Smooth muscle cell (in vitro differentiated cells): ENCODE measurements around the gene PTPRO. TPM values are rescaled to one million over a fixed set of nuclear protein-coding genes. Genes with fewer than 3 reads are reported as not detected.

Experiments used
- DNase-seq: peaks from one replicate; lab custom pipeline; 2025; ENCODE audit not compliant: unreplicated experiment; lab: John Stamatoyannopoulos, UW
- H2AFZ ChIP-seq: fragments of 200-600 bp; sonication (generic); 2 replicates; pipeline ENCODE4 v1.6.0; 2016; ENCODE audit warnings: antibody characterized with exemption, low read depth, mild to moderate bottlenecking
- H3F3A ChIP-seq: fragments of 200-600 bp; sonication (generic); 2 replicates; pipeline ENCODE4 v1.6.0; 2017; ENCODE audit warnings: antibody characterized with exemption, low read depth
- H3K27ac ChIP-seq: fragments of 200-600 bp; sonication (generic); 2 replicates; pipeline ENCODE4 v1.5.1; 2016; ENCODE audit warnings: low read depth, mild to moderate bottlenecking
- H3K27me3 ChIP-seq: fragments of 200-600 bp; sonication (generic); 2 replicates; pipeline ENCODE4 v1.6.1; 2016; ENCODE audit warnings: low read depth, mild to moderate bottlenecking
- H3K36me3 ChIP-seq: fragments of 200-600 bp; sonication (generic); 2 replicates; pipeline ENCODE4 v1.5.1; 2016; ENCODE audit warnings: low read depth
- H3K4me1 ChIP-seq: fragments of 200-600 bp; sonication (generic); 2 replicates; pipeline ENCODE4 v1.5.1; 2016; ENCODE audit warnings: low read depth
- H3K4me2 ChIP-seq: fragments of 200-600 bp; sonication (generic); 2 replicates; pipeline ENCODE4 v1.6.0; 2016; ENCODE audit warnings: mild to moderate bottlenecking
- H3K4me3 ChIP-seq: fragments of 200-600 bp; sonication (generic); 2 replicates; pipeline ENCODE4 v1.5.1; 2016; ENCODE audit warnings: mild to moderate bottlenecking
- H3K79me2 ChIP-seq: fragments of 200-600 bp; sonication (generic); 2 replicates; pipeline ENCODE4 v1.6.0; 2016; ENCODE audit warnings: low read depth, mild to moderate bottlenecking
- H3K9ac ChIP-seq: fragments of 200-600 bp; sonication (generic); 2 replicates; pipeline ENCODE4 v1.6.0; 2016; ENCODE audit warnings: low read depth
- H3K9me3 ChIP-seq: fragments of 200-600 bp; sonication (generic); replicated peaks from 2 replicates; pipeline ENCODE4 v1.5.1; 2016; ENCODE audit warnings: low read depth
- H4K20me1 ChIP-seq: fragments of 200-600 bp; sonication (generic); 2 replicates; pipeline ENCODE4 v1.6.0; 2016; ENCODE audit warnings: low read depth
- CTCF ChIP-seq: fragments of 200-600 bp; sonication (generic); IDR thresholded peaks from 2 replicates; pipeline ENCODE4 v1.5.1; 2017; ENCODE audit warnings: borderline replicate concordance, mild to moderate bottlenecking, antibody characterized with exemption; ENCODE audit not compliant: insufficient read depth, poor library complexity, severe bottlenecking
- WGBS: methylation state at CpG from one replicate; pipeline ENCODE4 v1.1.7; 2016; ENCODE audit warnings: low lambda C conversion rate; 5-methylcytosine and 5-hydroxymethylcytosine counted together
- polyA plus RNA-seq: library from polyadenylated mRNA; unstranded; fragments of >200 nt; fragmentation: Nextera tagmentation; extraction: Ambion mirVana; gene quantifications from 2 replicates; pipeline ENCODE4 v1.2.1, GENCODE V29; 2016
- total RNA-seq: library from RNA; depleted of rRNA; stranded (reverse); fragments of >200 nt; gene quantifications from 2 replicates; pipeline ENCODE4 v1.2.3, GENCODE V29; 2014

PTPRO gene
- total and polyA plus RNA-seq, 2 experiments from 2014 or later: not detected

DNA sequence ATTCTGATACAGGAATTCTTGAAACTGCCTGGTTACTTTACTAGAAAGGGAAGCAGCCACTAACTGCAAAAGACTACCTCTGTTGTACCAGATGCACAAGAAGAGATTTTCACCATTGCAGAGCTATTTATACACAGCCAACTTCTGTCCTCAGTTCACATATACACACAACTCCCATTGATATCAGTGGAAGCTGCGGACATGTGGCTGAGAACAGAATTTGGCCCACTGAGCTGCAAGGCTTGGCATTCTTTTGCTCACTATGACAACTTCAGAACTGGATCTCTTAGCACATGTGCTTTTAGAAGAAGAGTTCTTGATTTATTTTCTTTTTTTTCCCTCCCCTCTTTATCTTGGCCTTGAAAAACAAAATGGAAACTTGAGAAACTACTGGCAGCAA, 28.3 kb downstream of the PTPRO start:
- no peak for DNase-seq
- no peak overlapping the region for H3K4me3 ChIP-seq
- H3K79me2 ChIP-seq: no peaks in the 10 kb centered on the region
- no peaks in the 10 kb centered on the region for H3K27me3 ChIP-seq
- no peaks in the 10 kb centered on the region for H3K4me1 ChIP-seq
- H4K20me1 ChIP-seq: no peaks in the 10 kb centered on the region
- no peaks in the 10 kb centered on the region for H3F3A ChIP-seq
- no peaks in the 10 kb centered on the region for H3K9me3 ChIP-seq
- no peak overlapping the region for H3K27ac ChIP-seq
- 92% methylated on average over 1 of the region's 1 CpG for WGBS
- no peak overlapping the region for H3K9ac ChIP-seq
- no peak for TF ChIP-seq CTCF
- H3K4me2 ChIP-seq: no peak overlapping the region
- H3K36me3 ChIP-seq: no peaks in the 10 kb centered on the region
- H2AFZ ChIP-seq: no peak overlapping the region

- no peak overlapping the region for H3K9ac ChIP-seq
- no peaks in the 10 kb centered on the region for H3K27me3 ChIP-seq
- H3K4me3 ChIP-seq: no peak overlapping the region
- H2AFZ ChIP-seq: no peak overlapping the region
- H3K9me3 ChIP-seq: no peaks in the 10 kb centered on the region
- TF ChIP-seq CTCF: no peak
- whole genome bisulfite sequencing: 73% methylated on average over 2 of the region's 2 CpGs
- no peak overlapping the region for H3K27ac ChIP-seq
- no peaks in the 10 kb centered on the region for H3K79me2 ChIP-seq
- H4K20me1 ChIP-seq: no peaks in the 10 kb centered on the region
- H3F3A ChIP-seq: no peaks in the 10 kb centered on the region
- H3K4me2 ChIP-seq: no peak overlapping the region
- no peak for DNase-seq
- H3K4me1 ChIP-seq: no peaks in the 10 kb centered on the region
- H3K36me3 ChIP-seq: no peaks in the 10 kb centered on the region
Observed at GRCh38 chr12:15355766-15356165, 33.5 kb downstream of the PTPRO start.

- H4K20me1 ChIP-seq: no peaks in the 10 kb centered on the region
- no peaks in the 10 kb centered on the region for H3K4me1 ChIP-seq
- no peaks in the 10 kb centered on the region for H3K36me3 ChIP-seq
- 78% methylated on average over 3 of the region's 3 CpGs for WGBS
- no peak overlapping the region for H3K4me2 ChIP-seq
- no peaks in the 10 kb centered on the region for H3K27me3 ChIP-seq
- H3K79me2 ChIP-seq: no peaks in the 10 kb centered on the region
- no peak overlapping the region for H3K9ac ChIP-seq
- H3F3A ChIP-seq: no peaks in the 10 kb centered on the region
- H2AFZ ChIP-seq: no peak overlapping the region
- no peak for DNase-seq
- no peak for TF ChIP-seq CTCF
- no peak overlapping the region for H3K27ac ChIP-seq
- H3K9me3 ChIP-seq: no peaks in the 10 kb centered on the region
- no peak overlapping the region for H3K4me3 ChIP-seq
Observed at GRCh38 chr12:15356951-15357364, 34.6 kb downstream of the PTPRO start.

GRCh38 chr12:15364221-15365160, 42.2 kb downstream of the PTPRO start:
- H3K4me2 ChIP-seq: no peak overlapping the region

More at GRCh38 chr12:15364221-15365160, 42.2 kb downstream of the PTPRO start:
- no peaks in the 10 kb centered on the region for H3K4me1 ChIP-seq
- H3K4me3 ChIP-seq: no peak overlapping the region
- WGBS: 56% methylated on average over 4 of the region's 4 CpGs
- no peaks in the 10 kb centered on the region for H3K79me2 ChIP-seq
- H3F3A ChIP-seq: no peaks in the 10 kb centered on the region
- no peak overlapping the region for H3K9ac ChIP-seq
- no peak for TF ChIP-seq CTCF
- no peaks in the 10 kb centered on the region for H3K36me3 ChIP-seq
- no peaks in the 10 kb centered on the region for H4K20me1 ChIP-seq
- no peaks in the 10 kb centered on the region for H3K9me3 ChIP-seq
- no peak for DNase-seq
- H3K27me3 ChIP-seq: no peaks in the 10 kb centered on the region
- H3K27ac ChIP-seq: no peak overlapping the region
- no peak overlapping the region for H2AFZ ChIP-seq
